HepG2 (cell line): ENCODE data around the gene GRIK2. TPM values are rescaled to one million over a fixed set of nuclear protein-coding genes. Genes with fewer than 3 reads are reported as not detected.

Source experiments
- ATAC-seq: fragments of 200-7000 bp; cut with Tn5 transposase; 3 replicates; pipeline ENCODE4 v1.9.1; 2020; ENCODE audit warnings: mild to moderate bottlenecking, moderate library complexity
- BruUV-seq: library from RNA; stranded (reverse); fragments of 400-500 nt; replicated peaks from 2 replicates; lab custom pipeline; 2021; lab: Mats Ljungman, UMichigan
- CTCF ChIA-PET: fragments of 300-600 bp; formaldehyde crosslinking; extraction: SDS; loops from one replicate; lab custom pipeline; 2021; ENCODE audit warnings: low total read pairs, inconsistent platforms, low intra/inter-chr PET ratio; lab: Yijun Ruan, JAX
- POLR2A ChIA-PET: fragments of 350-600 bp; sonication (Branson Sonifier 250); formaldehyde crosslinking; loops from one replicate; lab custom pipeline; 2020; ENCODE audit warnings: antibody characterized with exemption, inconsistent platforms; lab: Yijun Ruan, JAX
- DNase-seq: peaks from one replicate; pipeline ENCODE4 v3.0.0-alpha.2; 2015; ENCODE audit warnings: low spot score
- FAIRE-seq: peaks from 3 replicates; lab custom pipeline; 2011; peaks lifted over from hg19 to GRCh38; lab: Jason Lieb, UNC
- H2AFZ ChIP-seq: one replicate; pipeline ENCODE4 v1.6.1; 2011; ENCODE audit warnings: low read length, inconsistent platforms
- H3K27ac ChIP-seq: fragments of 300-600 bp; 3 replicates; pipeline ENCODE4 v1.8.0; 2011; ENCODE audit warnings: mixed run types, mild to moderate bottlenecking, mixed read lengths, low read length, inconsistent platforms; ENCODE audit not compliant: insufficient read depth; ENCODE audit errors: extremely low read length
- H3K27me3 ChIP-seq, 2 experiments: fragments of 200-600 bp in 1 of 2; 2 replicates in 1 of 2; 3 replicates in 1 of 2; pipeline versions ENCODE4 v1.6.0 to v1.8.0; 2011; ENCODE audit warnings: low read length in 2 of 2, mild to moderate bottlenecking in 2 of 2, moderate library complexity in 2 of 2, inconsistent platforms in 1 of 2; ENCODE audit not compliant: insufficient read depth in 2 of 2, control insufficient read depth in 1 of 2
- H3K36me3 ChIP-seq, 2 experiments: fragments of 200-600 bp in 1 of 2; replicated peaks in 1 of 2; 2 replicates in 1 of 2; 3 replicates in 1 of 2; pipeline versions ENCODE4 v1.5.1 to v1.8.0; 2011; ENCODE audit warnings: low read length in 2 of 2, inconsistent platforms in 1 of 2; ENCODE audit not compliant: insufficient read depth in 2 of 2, control insufficient read depth in 1 of 2
- H3K4me1 ChIP-seq: 2 replicates; pipeline ENCODE4 v1.5.1; 2012; ENCODE audit warnings: low read length, inconsistent platforms; ENCODE audit not compliant: insufficient read depth
- H3K4me2 ChIP-seq: 2 replicates; pipeline ENCODE4 v1.6.0; 2011; ENCODE audit warnings: low read depth, low read length, inconsistent platforms
- H3K4me3 ChIP-seq, 3 experiments: fragments of 200-600 bp in 1 of 3; sonication (generic), shearing (Covaris generic) in 1 of 3; replicated peaks in 1 of 3; 2 replicates each; pipeline ENCODE4 v1.5.1; 2011 to 2016; ENCODE audit warnings: low read length in 3 of 3, inconsistent platforms in 2 of 3, low read depth in 2 of 3, mild to moderate bottlenecking in 2 of 3, control low read depth in 1 of 3, mixed read lengths in 1 of 3; ENCODE audit not compliant: insufficient read depth in 1 of 3
- H3K79me2 ChIP-seq: one replicate; pipeline ENCODE4 v1.6.1; 2011; ENCODE audit warnings: low read length, inconsistent platforms; ENCODE audit not compliant: insufficient read depth
- H3K9ac ChIP-seq: 2 replicates; pipeline ENCODE4 v1.6.0; 2011; ENCODE audit warnings: mild to moderate bottlenecking, low read depth, low read length, inconsistent platforms; ENCODE audit not compliant: insufficient read depth
- H3K9me3 ChIP-seq: 2 replicates; pipeline ENCODE4 v1.5.1; 2012; ENCODE audit warnings: mild to moderate bottlenecking, low read length
- H4K20me1 ChIP-seq: 2 replicates; pipeline ENCODE4 v1.6.0; 2011; ENCODE audit warnings: inconsistent platforms, mild to moderate bottlenecking, low read length, moderate library complexity; ENCODE audit not compliant: insufficient read depth
- CREB3 ChIP-seq: sonication (generic); formaldehyde crosslinking; IDR thresholded peaks from 2 replicates; pipeline ENCODE4 v1.5.0; 2020; ENCODE audit warnings: missing genetic modification reagents
- GATAD2A ChIP-seq: IDR thresholded peaks from 2 replicates; pipeline ENCODE4 v1.6.1; 2016
- MAX ChIP-seq: IDR thresholded peaks from 2 replicates; pipeline ENCODE4 v1.6.1; 2012; ENCODE audit warnings: inconsistent platforms
- MTF2 ChIP-seq: sonication (generic); formaldehyde crosslinking; IDR thresholded peaks from 2 replicates; pipeline ENCODE4 v1.5.0; 2020; ENCODE audit warnings: missing genetic modification reagents, borderline replicate concordance
- POGZ ChIP-seq: sonication (generic); formaldehyde crosslinking; IDR thresholded peaks from 2 replicates; pipeline ENCODE4 v1.4.0; 2020; ENCODE audit warnings: mild to moderate bottlenecking, missing genetic modification reagents
- TEAD3 ChIP-seq: optimal IDR thresholded peaks from 2 replicates; pipeline ENCODE3; 2016; ENCODE audit warnings: borderline replicate concordance
- TP53 ChIP-seq: sonication (generic); formaldehyde crosslinking; conservative IDR thresholded peaks from 2 replicates; pipeline ENCODE4 v1.4.0; 2020; ENCODE audit warnings: missing genetic modification reagents
- TSC22D2 ChIP-seq: sonication (generic); formaldehyde crosslinking; IDR thresholded peaks from 2 replicates; pipeline ENCODE4 v1.5.1; 2020; ENCODE audit warnings: missing genetic modification reagents, mild to moderate bottlenecking, borderline replicate concordance
- ZBTB2 ChIP-seq: sonication (generic); formaldehyde crosslinking; IDR thresholded peaks from 2 replicates; pipeline ENCODE4 v1.8.0; 2022; ENCODE audit warnings: low read depth, missing genetic modification reagents
- ZFP82 ChIP-seq: sonication (generic); formaldehyde crosslinking; IDR thresholded peaks from 2 replicates; pipeline ENCODE4 v1.5.1; 2020; ENCODE audit warnings: mild to moderate bottlenecking, missing genetic modification reagents, borderline replicate concordance
- ZFX ChIP-seq: sonication (generic); formaldehyde crosslinking; IDR thresholded peaks from 2 replicates; pipeline ENCODE4 v1.4.0; 2020; ENCODE audit warnings: mild to moderate bottlenecking, low read depth, missing genetic modification reagents, moderate library complexity
- ZMYM4 ChIP-seq: sonication (generic); formaldehyde crosslinking; IDR thresholded peaks from 2 replicates; pipeline ENCODE4 v1.8.1; 2023; ENCODE audit warnings: mild to moderate bottlenecking, missing genetic modification reagents
- ZNF543 ChIP-seq: sonication (generic); formaldehyde crosslinking; IDR thresholded peaks from 2 replicates; pipeline ENCODE4 v1.4.0; 2020; ENCODE audit warnings: mild to moderate bottlenecking, missing genetic modification reagents
- ZNF546 ChIP-seq: sonication (generic); formaldehyde crosslinking; conservative IDR thresholded peaks from 2 replicates; pipeline ENCODE4 v1.8.1; 2023; ENCODE audit warnings: mild to moderate bottlenecking, missing genetic modification reagents
- ZNF747 ChIP-seq: sonication (generic); formaldehyde crosslinking; IDR thresholded peaks from 2 replicates; pipeline ENCODE4 v1.8.1; 2023; ENCODE audit warnings: missing genetic modification reagents, mild to moderate bottlenecking, borderline replicate concordance
- ZNF749 ChIP-seq: sonication (generic); formaldehyde crosslinking; IDR thresholded peaks from 2 replicates; pipeline ENCODE4 v1.8.0; 2022; ENCODE audit warnings: mild to moderate bottlenecking, missing genetic modification reagents, moderate library complexity, borderline replicate concordance
- ZSCAN20 ChIP-seq: sonication (generic); formaldehyde crosslinking; IDR thresholded peaks from 2 replicates; pipeline ENCODE4 v1.4.0; 2020; ENCODE audit warnings: missing genetic modification reagents, mild to moderate bottlenecking, borderline replicate concordance
- ZSCAN31 ChIP-seq: sonication (generic); formaldehyde crosslinking; IDR thresholded peaks from 2 replicates; pipeline ENCODE4 v1.5.0; 2020; ENCODE audit warnings: low read depth, mild to moderate bottlenecking, missing genetic modification reagents
- in situ Hi-C: cut with HindIII; loops from 2 replicates; pipeline ENCODE4 v1.10.0; 2017; ENCODE audit warnings: low pct_unique_long_range_greater_than_20kb; ENCODE audit not compliant: extremely low pct_ligation_motif_present
- intact Hi-C: fragments of 100-400 bp; cut with micrococcal nuclease; formaldehyde crosslinking; loops from one replicate; pipeline ENCODE4 v1.10.0; 2022; ENCODE audit not compliant: unreplicated experiment
- polyA plus RNA-seq, 8 experiments: library from polyadenylated mRNA; depleted of rRNA in 3 of 8; stranded (reverse) in 7 of 8; unstranded in 1 of 8; fragments of >200 nt; fragmentation: Illumina TruSeq in 4 of 8; extraction: Trizol in 4 of 8; gene quantifications; 2 replicates each; pipeline versions ENCODE4 v1.2.1 to v1.2.3, GENCODE V29; 2011 to 2016; ENCODE audit warnings: low read depth in 4 of 8, missing spikeins in 1 of 8, mixed read lengths in 1 of 8; ENCODE audit not compliant: insufficient read depth in 1 of 8
- total RNA-seq, 5 experiments: library from RNA; depleted of rRNA; stranded (reverse); fragments of >200 nt; fragmentation: Illumina TruSeq; extraction: Trizol; gene quantifications; 2 replicates each; pipeline ENCODE4 v1.2.3, GENCODE V29; 2016; ENCODE audit warnings: low read depth in 1 of 5
- TF ChIP-seq, protein P1 (sequence below): sonication (generic); formaldehyde crosslinking; IDR thresholded peaks from 2 replicates; pipeline ENCODE4 v1.4.0; 2020; ENCODE audit warnings: missing genetic modification reagents
- TF ChIP-seq, protein P2 (sequence below): IDR thresholded peaks from 2 replicates; pipeline ENCODE4 v1.6.1; 2012; ENCODE audit warnings: low read depth, low read length, improper control_type of control experiment

GRIK2 gene
- total and polyA plus RNA-seq, 2 of the 13 experiments (the other 11 are each of a cell fraction or from before 2014, with no cell fraction given), result not detected

DNA sequence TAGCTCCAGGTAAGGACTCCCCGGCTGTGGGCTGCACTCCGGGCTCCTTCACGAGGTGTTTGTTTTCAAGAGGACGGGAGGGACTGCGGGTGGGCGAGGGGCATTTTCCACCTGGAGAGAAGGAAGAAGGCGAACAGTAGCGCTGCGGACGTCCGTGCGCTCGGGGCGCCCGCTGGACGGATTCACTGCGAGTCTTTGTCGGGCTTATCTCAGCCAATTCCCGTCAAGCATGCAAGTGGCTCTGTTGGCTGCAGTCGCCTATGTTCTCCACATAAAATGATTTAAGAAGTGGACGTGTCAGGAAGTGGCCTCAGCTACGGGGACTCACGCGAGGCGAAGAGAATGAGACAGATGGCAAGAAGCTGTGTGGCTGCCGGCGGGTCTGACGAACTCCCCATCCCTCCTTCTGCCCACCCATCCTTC lies 332 bp downstream of the GRIK2 start (continued):
- no peak for TF ChIP-seq POGZ (CRISPR knock-in tag)
- no peak for TF ChIP-seq ZNF747 (CRISPR knock-in tag)
- no peak for TF ChIP-seq ZFP82
- TF ChIP-seq MTF2, result no peak
- TF ChIP-seq GATAD2A (CRISPR knock-in tag), result no peak
- no peak for TF ChIP-seq ZNF543 (CRISPR knock-in tag)

GRCh38 chr6:101394936-101395335 lies 1.4 kb downstream of the GRIK2 start:
- H3K4me1 ChIP-seq, result no peaks in the 10 kb centered on the region
- no peaks in the 10 kb centered on the region for H3K79me2 ChIP-seq
- FAIRE-seq, result no peak
- ATAC-seq, result no peak
- intact Hi-C loops, result no loop called here
- no peak overlapping the region for H3K4me3 ChIP-seq
- no TSS peak for BruUV-seq
- H4K20me1 ChIP-seq, result no peaks in the 10 kb centered on the region
- no peak for DNase-seq
- CTCF ChIA-PET, result no interaction called here
- H3K27me3 ChIP-seq, result peaks cover 7 to 38% of the 10 kb centered on the region in 2 experiments
- H3K27ac ChIP-seq, result no peak overlapping the region
- in situ Hi-C loops, result no loop called here
- H3K9me3 ChIP-seq, result no peaks in the 10 kb centered on the region
- no peak overlapping the region for H3K4me2 ChIP-seq
- no peaks in the 10 kb centered on the region for H3K36me3 ChIP-seq
- POLR2A ChIA-PET, result no interaction called here
- H3K9ac ChIP-seq, result no peak overlapping the region
- H2AFZ ChIP-seq, result no peak overlapping the region
- TF ChIP-seq, protein P1, sequence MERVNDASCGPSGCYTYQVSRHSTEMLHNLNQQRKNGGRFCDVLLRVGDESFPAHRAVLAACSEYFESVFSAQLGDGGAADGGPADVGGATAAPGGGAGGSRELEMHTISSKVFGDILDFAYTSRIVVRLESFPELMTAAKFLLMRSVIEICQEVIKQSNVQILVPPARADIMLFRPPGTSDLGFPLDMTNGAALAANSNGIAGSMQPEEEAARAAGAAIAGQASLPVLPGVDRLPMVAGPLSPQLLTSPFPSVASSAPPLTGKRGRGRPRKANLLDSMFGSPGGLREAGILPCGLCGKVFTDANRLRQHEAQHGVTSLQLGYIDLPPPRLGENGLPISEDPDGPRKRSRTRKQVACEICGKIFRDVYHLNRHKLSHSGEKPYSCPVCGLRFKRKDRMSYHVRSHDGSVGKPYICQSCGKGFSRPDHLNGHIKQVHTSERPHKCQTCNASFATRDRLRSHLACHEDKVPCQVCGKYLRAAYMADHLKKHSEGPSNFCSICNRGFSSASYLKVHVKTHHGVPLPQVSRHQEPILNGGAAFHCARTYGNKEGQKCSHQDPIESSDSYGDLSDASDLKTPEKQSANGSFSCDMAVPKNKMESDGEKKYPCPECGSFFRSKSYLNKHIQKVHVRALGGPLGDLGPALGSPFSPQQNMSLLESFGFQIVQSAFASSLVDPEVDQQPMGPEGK, result no peak
- no peak for TF ChIP-seq ZFX (CRISPR knock-in tag)
- TF ChIP-seq TEAD3 (CRISPR knock-in tag), result no peak
- TF ChIP-seq TSC22D2 (CRISPR knock-in tag), result no peak
- TF ChIP-seq, protein P2, sequence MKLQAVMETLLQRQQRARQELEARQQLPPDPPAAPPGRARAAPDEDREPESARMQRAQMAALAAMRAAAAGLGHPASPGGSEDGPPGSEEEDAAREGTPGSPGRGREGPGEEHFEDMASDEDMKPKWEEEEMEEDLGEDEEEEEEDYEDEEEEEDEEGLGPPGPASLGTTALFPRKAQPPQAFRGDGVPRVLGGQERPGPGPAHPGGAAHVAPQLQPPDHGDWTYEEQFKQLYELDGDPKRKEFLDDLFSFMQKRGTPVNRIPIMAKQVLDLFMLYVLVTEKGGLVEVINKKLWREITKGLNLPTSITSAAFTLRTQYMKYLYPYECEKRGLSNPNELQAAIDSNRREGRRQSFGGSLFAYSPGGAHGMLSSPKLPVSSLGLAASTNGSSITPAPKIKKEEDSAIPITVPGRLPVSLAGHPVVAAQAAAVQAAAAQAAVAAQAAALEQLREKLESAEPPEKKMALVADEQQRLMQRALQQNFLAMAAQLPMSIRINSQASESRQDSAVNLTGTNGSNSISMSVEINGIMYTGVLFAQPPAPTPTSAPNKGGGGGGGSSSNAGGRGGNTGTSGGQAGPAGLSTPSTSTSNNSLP, result no peak
- no peak for TF ChIP-seq CREB3 (CRISPR knock-in tag)
- TF ChIP-seq ZMYM4 (CRISPR knock-in tag), result no peak
- TF ChIP-seq ZSCAN31 (CRISPR knock-in tag), result no peak
- no peak for TF ChIP-seq ZNF749 (CRISPR knock-in tag)
- no peak for TF ChIP-seq ZNF546 (CRISPR knock-in tag)
- no peak for TF ChIP-seq ZSCAN20 (CRISPR knock-in tag)
- no peak for TF ChIP-seq MAX
- no peak for TF ChIP-seq TP53
- no peak for TF ChIP-seq ZBTB2 (CRISPR knock-in tag)
